ENCODE data around the gene PYGL.
"Not testable (repeated sequence)": the region's sequence is repeated elsewhere in the genome, so short reads cannot be mapped to it uniquely, and the experiment has no call there.

The PYGL gene

DNA sequence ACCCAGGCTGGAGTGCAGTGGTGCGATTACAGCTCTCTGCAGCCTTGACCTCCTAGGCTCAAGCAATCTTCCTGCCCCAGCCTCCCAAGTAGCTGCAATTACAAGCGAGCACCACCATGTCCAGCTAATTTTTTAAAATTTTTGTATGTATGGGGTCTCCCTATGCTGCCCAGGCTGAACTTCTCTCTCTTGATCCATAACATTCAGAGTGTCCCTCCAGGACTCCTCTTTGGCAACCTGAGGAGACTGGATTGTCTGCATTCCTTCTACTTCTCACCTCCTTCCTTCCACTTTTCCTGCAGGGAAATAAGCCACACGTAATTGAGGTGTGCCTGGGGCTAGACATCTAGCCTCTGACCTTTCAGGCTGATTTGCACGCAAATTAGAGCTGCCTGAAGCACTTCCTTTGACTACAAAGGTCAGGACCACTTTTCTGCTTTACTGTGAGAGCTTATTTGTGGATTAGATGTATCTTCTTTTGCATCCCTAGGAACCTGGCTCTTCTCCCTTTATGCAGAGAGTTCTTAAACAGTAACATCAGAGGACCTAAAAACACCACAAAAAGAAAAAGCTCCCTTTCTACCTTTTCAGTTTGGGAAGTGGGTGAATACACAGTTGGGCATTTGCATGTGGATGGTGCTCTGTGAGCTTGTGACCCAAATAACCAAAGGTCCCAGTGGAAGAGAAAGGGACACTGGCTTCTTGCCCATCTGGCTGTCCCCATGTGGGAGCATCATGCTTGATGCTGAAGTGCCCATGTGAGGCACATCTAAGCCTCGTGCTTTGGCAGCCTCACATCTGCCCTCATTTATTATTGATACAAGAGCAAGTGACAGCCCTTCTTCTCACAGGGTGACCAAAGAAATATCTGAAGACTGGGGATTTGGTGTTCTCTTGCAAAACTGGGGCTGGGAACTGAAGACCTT, 33.5 kb downstream of the PYGL start:
- no peak overlapping the region for H3K4me3 ChIP-seq (ENCODE audit: low read depth, low read length)
- TF ChIP-seq, protein P1, sequence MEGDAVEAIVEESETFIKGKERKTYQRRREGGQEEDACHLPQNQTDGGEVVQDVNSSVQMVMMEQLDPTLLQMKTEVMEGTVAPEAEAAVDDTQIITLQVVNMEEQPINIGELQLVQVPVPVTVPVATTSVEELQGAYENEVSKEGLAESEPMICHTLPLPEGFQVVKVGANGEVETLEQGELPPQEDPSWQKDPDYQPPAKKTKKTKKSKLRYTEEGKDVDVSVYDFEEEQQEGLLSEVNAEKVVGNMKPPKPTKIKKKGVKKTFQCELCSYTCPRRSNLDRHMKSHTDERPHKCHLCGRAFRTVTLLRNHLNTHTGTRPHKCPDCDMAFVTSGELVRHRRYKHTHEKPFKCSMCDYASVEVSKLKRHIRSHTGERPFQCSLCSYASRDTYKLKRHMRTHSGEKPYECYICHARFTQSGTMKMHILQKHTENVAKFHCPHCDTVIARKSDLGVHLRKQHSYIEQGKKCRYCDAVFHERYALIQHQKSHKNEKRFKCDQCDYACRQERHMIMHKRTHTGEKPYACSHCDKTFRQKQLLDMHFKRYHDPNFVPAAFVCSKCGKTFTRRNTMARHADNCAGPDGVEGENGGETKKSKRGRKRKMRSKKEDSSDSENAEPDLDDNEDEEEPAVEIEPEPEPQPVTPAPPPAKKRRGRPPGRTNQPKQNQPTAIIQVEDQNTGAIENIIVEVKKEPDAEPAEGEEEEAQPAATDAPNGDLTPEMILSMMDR (IDR thresholded peaks at IDR 0.05; ENCODE audit: borderline replicate concordance, insufficient read depth, low read depth, low read length) = no peak

DNA sequence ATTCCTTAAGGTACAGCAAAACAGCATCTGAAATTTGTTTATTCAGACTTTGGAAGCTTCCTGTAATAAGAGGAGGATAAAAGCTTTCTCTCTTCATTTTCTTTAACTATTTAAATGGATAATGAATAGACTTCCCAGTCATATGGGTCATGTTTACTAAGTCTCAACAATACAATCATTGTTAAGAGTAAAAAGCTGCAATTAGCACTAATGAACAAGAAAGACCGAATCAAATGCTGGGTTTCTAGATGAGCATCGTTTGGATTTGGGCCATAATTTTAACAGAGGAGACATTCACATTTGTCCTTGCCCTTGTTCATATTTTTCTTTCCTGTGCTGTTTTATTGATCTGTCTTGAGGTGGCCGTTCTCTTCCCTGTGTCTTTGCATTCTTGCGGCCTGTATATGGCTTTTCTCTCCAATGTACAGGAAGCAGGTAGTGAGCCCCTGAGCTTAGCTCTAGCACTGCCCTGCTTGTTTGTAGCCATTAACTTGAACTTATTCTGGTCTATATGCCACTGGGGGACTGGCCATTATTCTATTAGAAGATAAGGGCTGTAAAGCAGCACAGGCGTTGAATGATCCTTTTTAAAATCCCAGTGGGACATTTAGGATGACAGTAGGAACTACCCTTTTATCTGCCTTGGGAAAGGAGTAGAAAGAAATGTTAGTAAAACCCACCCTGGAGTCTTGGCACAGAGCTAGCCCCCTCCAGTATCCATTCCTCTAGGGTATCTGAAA, 37.8 kb downstream of the PYGL start:
- TF ChIP-seq, protein P1 (IDR thresholded peaks at IDR 0.05; ENCODE audit: borderline replicate concordance, insufficient read depth, low read depth, low read length) = no peak
- no peak overlapping the region for H3K4me3 ChIP-seq (ENCODE audit: low read depth, low read length)

DNA sequence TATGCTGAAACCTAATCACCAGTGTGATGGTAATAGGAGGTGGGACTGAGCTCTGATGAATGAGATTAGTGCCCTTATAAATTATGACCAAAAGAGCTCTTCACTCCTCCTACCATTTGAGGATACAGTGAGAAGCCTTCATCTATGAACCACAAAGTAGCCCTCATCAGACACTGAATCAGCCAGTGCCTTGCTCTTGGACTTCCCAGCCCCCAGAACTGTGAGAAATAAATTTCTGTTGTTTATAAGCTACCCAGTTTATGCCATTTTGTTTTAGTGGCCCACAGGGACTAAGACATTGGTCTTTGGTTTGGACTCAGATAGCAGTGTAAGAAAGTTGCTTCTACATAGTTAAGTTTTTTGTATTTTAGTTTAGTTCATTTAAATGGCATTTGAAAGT, 39.6 kb downstream of the PYGL start:
- TF ChIP-seq, protein P1 (IDR thresholded peaks at IDR 0.05; ENCODE audit: borderline replicate concordance, insufficient read depth, low read depth, low read length) = no peak
- no peak overlapping the region for H3K4me3 ChIP-seq (ENCODE audit: low read depth, low read length)

DNA sequence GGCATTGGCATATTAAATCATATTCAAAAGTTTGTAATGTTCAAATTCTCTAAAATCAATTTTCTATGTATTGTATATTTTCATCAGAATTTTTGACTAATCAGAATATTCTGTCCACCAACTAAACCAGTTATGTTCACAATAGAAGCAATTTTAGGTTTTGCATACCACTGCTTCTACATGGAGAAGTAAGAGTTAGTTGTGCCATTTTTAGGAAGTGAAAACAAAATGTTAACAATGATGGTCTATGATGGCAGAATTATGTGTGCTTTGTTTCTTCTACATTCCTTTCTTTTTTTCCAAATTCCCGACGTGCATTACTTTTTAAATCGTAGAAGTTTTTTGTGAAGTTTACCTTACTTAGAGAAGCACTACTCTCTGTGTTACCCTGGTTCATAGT, 42.9 kb downstream of the PYGL start:
- TF ChIP-seq, protein P1 (IDR thresholded peaks at IDR 0.05; ENCODE audit: borderline replicate concordance, insufficient read depth, low read depth, low read length) = no peak

DNA sequence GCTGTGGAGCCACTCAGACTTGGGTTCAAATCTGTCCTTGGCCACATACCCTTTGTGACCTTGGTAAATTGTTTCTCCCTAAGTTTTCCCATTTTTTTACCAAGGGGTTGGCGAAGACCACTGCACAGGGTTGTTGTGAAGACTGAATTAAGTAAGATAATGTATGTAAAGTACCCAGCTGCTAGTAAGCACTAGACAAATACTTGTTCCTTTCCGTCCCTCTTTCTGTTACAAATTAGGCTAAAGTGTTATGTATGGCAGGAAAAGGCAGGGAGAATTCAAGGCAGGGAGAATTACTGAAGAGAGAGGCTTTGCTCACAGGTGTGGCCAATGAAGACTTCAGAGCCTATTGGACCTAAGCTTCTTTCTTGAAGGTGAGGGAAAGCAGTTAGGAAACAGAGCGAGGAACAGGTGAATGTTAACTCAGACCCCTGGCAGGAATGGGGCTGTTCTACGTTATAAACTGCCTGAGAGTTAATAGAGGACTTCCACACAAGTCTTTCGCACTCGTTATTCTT, 46.6 kb downstream of the PYGL start:
- TF ChIP-seq, protein P1 (IDR thresholded peaks at IDR 0.05; ENCODE audit: borderline replicate concordance, insufficient read depth, low read depth, low read length) = no peak
- no peak overlapping the region for H3K4me3 ChIP-seq (ENCODE audit: low read depth, low read length)

More for the DNA sequence above, 42.9 kb downstream of the PYGL start:
- H3K4me3 ChIP-seq (ENCODE audit: low read depth, low read length) = no peak overlapping the region

DNA sequence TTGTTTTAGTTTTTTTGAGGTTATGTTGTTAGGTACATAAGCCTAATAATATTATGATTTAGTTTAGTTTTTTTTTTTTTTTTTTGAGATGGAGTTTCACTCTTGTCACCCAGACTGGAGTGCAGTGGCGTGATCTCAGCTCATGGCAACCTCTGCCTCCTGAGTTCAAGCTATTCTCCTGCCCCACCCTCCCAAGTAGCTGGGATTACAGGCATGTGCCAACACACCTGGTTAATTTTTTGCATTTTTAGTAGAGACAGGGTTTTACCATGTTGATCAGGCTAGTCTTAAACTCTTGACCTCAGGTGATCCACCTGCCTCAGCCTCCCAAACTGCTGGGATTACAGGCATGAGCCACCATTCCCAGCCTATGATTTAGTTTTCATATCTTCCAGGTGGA, 47.3 kb downstream of the PYGL start:
- not testable (repeated sequence) for H3K4me3 ChIP-seq (ENCODE audit: low read depth, low read length)

DNA sequence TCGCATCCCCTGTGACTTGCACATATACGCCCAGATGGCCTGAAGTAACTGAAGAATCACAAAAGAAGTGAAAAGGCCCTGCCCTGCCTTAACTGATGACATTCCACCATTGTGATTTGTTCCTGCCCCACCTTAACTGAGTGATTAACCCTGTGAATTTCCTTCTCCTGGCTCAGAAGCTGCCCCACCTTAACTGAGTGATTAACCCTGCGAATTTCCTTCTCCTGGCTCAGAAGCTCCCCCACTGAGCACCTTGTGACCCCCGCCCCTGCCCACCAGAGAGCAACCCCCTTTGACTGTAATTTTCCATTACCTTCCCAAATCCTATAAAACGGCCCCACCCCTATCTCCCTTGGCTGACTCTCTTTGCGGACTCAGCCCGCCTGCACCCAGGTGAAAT, 47.9 kb downstream of the PYGL start:
- H3K4me3 ChIP-seq (ENCODE audit: low read depth, low read length) = not testable (repeated sequence)

DNA sequence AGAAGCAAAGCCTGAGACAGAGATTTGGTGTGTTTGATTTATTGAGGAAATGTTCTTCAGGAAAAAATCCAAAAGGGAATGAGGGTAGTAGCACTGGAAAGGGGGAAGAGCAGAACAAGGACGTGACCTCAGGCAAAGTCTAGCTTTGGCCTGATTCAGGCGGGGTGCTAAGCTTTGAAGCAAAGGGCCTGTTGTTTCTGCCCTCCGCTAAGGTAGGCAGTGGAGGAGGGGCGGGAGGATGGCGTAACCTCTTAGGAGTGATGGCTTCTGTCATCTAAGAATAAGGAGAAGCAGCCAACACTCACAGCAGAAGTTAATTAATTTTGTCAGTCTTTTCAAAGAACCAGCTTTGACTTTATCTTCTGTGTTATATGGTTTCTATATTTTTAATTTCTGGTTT, 52.0 kb downstream of the PYGL start:
- TF ChIP-seq, protein P1 (IDR thresholded peaks at IDR 0.05; ENCODE audit: borderline replicate concordance, insufficient read depth, low read depth, low read length) = no peak
- H3K4me3 ChIP-seq (ENCODE audit: low read depth, low read length) = no peak overlapping the region
